Uterine smooth muscle cell (primary cell): Measurements from ENCODE around the gene DKC1. TPM values are rescaled to one million over a fixed set of nuclear protein-coding genes. Genes with fewer than 3 reads are reported as not detected.

Experiments
- total RNA-seq: library from RNA; depleted of rRNA; stranded (reverse); fragments of >200 nt; gene quantifications from 2 replicates; pipeline ENCODE4 v1.2.3, GENCODE V29; 2014

DKC1 gene
- 36.5 and 60.1 TPM in 2 replicates for total RNA-seq

GRCh38 chrX:154762537-154763296 is at the start of gene DKC1:
Gene DKC1 (plus strand): TSS chrX:154762864. CDS start chrX:154762966, 102 bp downstream.

GRCh38 chrX:154750301-154751202 is 12.1 kb upstream of the DKC1 start, which contains the start of gene GAB3:
Gene GAB3 (minus strand): TSS chrX:154751077. CDS start chrX:154751025, 52 bp downstream.

GRCh38 chrX:154804957-154805695 is 42.5 kb downstream of the DKC1 start, which contains the start of gene MPP1:
Gene MPP1 (minus strand): TSS chrX:154805485. CDS start chrX:154805373, 112 bp downstream.

Other genes starting within 250 kb of the DKC1 start
- gene FAM3A, start 246.6 kb upstream of the DKC1 start, total RNA-seq, result 32.4 TPM in 2 replicates
- 62.4 and 81.9 TPM in 2 replicates for gene G6PD, start 216.0 kb upstream of the DKC1 start, total RNA-seq
- gene IKBKG, start 215.2 kb upstream of the DKC1 start, total RNA-seq, result 17.5 and 18.7 TPM in 2 replicates
- not detected in 2 replicates for gene CTAG1A, start 177.7 kb upstream of the DKC1 start, total RNA-seq
- not detected in 2 replicates for gene CTAG1B, start 143.6 kb upstream of the DKC1 start, total RNA-seq
- not detected in 2 replicates for gene CTAG2, start 109.3 kb upstream of the DKC1 start, total RNA-seq
- gene GAB3, start 11.8 kb upstream of the DKC1 start, total RNA-seq, result 0.77 and 1.4 TPM in 2 replicates
- gene MPP1, start 42.6 kb downstream of the DKC1 start, total RNA-seq, result 15.2 and 18.8 TPM in 2 replicates
- gene SMIM9, start 71.8 kb downstream of the DKC1 start, total RNA-seq, result not detected in 2 replicates
- 2.0 and 3.6 TPM in 2 replicates for gene F8A1, start 123.5 kb downstream of the DKC1 start, total RNA-seq